Measurements from ENCODE around the gene BSG.

The BSG gene

DNA sequence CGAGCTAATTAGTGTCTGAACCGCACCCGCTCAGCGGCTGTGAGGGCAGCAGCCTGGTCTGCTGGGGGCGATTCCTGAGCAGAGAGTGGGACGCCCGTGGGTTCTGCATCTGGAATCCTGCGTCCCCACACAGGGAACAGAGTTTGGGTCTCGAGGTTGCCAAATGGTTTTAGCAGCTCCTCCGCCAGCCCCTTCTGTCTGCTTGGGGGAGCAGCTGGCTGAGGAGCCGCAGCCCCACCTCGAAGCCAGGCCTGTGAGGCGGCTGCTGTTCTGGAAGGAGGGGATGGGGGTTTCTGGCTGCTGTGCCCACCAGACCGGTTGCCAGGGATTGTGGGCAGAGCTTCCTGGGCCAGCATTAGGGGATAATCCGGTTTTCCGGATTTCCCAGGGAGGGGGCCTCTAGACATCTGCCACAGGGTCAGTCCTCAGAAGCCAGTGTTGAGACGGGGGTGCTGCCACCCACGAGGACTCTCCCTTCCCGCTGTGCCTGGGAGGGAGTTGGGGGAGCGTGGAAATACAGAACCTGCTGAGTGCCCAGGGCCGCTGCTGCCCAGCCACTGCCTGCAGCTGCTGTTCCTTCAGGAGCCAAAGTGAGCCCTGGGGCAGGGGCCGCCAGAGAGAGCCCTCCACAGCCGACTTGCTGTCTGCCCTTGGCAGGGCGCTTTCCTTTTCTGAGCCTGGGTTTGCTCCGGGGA, 38.9 kb upstream of the BSG start:
- FAIRE-seq (no peak), DNase-seq (ENCODE audit: insufficient read length) (no peak)
- TF ChIP-seq TAF1 (IDR thresholded peaks at IDR 0.05; ENCODE audit: borderline replicate concordance, low read depth, low read length) (no peak), POLR2A (IDR thresholded peaks at IDR 0.05; ENCODE audit: low read depth, low read length) (no peak), POLR2AphosphoS5 (IDR thresholded peaks at IDR 0.05; ENCODE audit: low read depth, low read length) (no peak)

DNA sequence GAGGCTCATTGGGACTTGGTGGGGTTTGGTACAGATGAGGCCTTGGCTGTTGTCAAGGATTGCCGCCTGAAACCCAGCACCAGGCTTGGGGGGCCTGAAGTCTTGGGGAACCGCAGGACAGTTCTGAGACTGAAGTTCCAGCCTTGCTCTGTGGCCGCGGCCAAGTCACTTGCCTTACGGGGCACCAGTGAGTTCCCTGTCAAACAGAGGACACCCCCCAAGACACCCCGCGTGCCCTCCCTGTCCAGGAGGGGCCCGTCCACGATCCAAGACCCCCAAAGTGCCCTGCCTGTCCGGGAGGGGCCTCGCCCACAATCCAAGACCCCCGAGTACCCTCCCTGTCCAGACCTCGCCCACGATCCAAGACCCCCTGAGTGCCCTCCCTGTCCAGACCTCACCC, 38.3 kb upstream of the BSG start:
- FAIRE-seq (no peak), DNase-seq (ENCODE audit: insufficient read length) (no peak)
- TF ChIP-seq TAF1 (IDR thresholded peaks at IDR 0.05; ENCODE audit: borderline replicate concordance, low read depth, low read length) (no peak), POLR2AphosphoS5 (IDR thresholded peaks at IDR 0.05; ENCODE audit: low read depth, low read length) (no peak)

DNA sequence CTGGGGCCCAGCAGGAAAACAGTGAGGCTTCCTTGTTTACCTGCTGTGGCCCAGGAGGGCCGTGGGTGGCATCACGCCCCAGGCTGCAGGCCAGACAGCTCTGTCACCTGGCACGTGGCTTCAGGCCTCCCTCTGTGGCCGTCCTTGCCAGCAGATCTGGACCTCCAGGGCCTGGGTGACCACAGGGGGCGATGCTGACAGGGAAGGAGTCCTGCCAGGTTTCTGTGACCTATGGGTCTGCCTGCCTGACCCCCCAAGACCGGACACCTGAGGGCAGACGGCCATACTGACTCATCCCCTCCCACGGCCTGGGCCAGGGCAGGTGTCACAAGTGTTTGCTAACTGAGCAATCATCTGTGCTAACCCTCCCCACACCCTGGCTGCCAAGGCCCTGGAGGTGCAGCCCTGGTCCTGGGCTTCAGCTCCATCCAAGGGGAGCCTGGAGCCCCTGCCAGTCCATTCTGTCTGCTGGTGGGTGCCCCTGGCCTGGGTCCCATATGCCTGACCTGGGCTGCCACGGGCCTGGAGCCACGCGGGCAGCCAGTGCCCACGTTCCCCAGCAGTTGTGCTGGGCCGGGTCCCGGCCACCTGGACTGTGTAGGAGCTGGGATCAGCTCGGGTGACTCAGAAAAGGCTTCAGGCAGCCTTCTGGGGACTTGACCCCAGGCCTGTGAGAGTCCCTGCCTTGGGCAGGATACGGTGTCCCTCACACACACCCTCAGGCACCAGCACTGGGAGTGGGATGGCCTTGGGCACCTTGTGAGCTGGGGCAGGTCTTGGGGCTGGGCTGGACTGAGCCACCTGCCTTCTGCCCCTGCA, 37.2 kb upstream of the BSG start:
- TF ChIP-seq POLR2A (IDR thresholded peaks at IDR 0.05; ENCODE audit: low read depth, low read length) (no peak), POLR2AphosphoS5 (IDR thresholded peaks at IDR 0.05; ENCODE audit: low read depth, low read length) (no peak)
- DNase-seq (ENCODE audit: insufficient read length) (no peak), FAIRE-seq (no peak)

DNA sequence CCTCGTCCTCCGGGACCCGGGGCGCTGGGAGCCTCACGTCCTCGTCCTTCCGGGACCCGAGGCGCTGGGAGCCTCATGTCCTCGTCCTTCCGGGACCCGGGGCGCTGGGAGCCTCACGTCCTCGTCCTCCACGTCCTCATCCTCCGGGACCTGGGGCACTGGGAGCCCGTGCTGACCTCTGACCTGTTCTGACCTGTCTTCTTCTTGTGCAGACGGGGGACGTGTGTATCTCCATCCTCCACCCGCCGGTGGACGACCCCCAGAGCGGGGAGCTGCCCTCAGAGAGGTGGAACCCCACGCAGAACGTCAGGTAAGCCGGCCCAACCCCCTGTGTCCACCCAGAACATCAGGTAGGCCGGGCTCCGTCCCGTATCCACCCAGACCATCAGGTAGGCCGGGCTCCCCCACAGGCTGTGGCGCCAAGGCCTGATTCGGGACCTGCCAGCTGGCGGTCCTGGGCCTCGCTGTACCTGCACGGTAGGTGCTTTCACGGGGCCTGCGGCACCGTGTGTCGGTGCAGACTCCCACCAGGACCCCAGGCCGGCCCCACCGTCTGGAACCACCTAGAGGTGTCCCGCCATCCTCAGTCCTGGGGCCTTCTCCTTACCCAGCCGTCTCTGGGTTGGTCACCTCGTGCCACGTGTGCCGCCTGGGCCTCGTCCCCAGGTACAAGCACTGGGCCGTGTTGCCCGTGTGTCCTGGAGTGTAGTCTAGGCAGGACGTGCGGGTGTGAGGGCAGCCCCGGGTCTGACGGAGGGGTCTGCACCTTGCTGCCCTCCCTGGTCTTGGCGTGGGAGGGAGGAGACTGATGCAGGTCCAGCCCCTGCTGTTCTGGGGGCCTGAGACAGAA, 36.1 kb upstream of the BSG start:
- DNase-seq (ENCODE audit: insufficient read length) (no peak), FAIRE-seq (no peak)
- TF ChIP-seq POLR2A (IDR thresholded peaks at IDR 0.05; ENCODE audit: low read depth, low read length) (no peak), TAF1 (IDR thresholded peaks at IDR 0.05; ENCODE audit: borderline replicate concordance, low read depth, low read length) (no peak), POLR2AphosphoS5 (IDR thresholded peaks at IDR 0.05; ENCODE audit: low read depth, low read length) (no peak)

DNA sequence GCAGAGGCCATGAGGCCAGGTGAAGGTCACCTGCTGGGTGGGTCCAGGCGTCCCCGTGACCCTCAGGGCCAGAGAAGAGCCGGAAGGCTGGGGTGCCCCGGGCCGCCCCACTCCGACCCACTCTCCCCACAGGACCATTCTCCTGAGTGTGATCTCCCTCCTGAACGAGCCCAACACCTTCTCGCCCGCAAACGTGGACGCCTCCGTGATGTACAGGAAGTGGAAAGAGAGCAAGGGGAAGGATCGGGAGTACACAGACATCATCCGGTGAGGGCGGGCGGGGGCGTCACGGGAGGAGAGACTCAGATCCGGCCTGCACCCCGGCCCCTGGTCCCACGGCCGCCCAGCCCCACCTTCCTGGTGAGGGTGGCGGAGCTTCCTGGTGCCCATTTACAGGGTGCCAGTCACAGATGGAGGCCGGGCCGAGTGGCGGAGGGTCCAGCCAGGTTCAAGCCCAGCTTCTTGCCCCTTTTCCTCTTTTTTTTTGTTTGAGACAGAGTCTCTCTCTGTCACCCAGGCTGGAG, 35.5 kb upstream of the BSG start:
- DNase-seq (ENCODE audit: insufficient read length) (no peak), FAIRE-seq (no peak)
- no peak for TF ChIP-seq POLR2A (IDR thresholded peaks at IDR 0.05; ENCODE audit: low read depth, low read length)

DNA sequence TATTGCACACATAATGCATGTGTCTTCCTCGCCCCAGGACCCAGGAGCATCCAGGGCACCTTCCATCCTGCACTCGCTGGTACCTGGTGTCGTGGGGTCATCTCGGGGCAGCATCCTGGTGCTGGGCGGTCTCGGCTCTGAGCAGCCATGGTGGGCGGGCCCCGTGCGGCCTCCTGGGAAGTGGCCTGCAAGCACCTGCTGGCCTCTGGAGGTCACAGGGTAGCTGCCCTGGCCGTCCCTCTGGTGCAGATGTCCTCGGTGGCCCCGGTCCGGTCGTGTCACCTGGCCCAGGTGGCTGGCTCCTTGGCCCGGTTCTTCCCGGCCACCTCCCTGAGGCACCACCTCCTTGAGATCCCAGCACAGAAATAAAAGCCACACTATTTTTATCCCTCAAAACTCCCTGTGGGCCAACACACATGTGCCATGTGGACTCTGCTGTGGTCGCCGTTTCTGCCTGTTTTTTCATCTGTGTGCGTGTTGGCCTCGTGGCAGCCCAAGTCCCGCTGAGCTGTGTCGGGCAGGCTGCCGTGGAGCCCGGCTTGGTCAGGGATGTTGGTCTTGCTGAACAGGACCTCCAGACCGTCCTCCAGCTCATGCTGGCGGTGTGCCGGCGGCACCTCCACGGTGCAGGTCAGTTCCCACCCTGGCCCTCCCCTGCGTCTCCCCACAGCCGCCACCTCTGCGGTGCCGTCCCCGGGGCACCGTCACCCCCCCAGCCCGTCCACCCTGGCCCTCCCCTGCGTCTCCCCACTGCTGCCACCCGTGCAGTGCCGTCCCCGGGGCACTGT, 33.6 kb upstream of the BSG start:
- FAIRE-seq: no peak
- no peak for TF ChIP-seq POLR2AphosphoS5 (IDR thresholded peaks at IDR 0.05; ENCODE audit: low read depth, low read length)
- TF ChIP-seq TAF1 (IDR thresholded peaks at IDR 0.05; ENCODE audit: borderline replicate concordance, low read depth, low read length): no peak
- no peak for TF ChIP-seq POLR2A (IDR thresholded peaks at IDR 0.05; ENCODE audit: low read depth, low read length)
- no peak for DNase-seq (ENCODE audit: insufficient read length)

DNA sequence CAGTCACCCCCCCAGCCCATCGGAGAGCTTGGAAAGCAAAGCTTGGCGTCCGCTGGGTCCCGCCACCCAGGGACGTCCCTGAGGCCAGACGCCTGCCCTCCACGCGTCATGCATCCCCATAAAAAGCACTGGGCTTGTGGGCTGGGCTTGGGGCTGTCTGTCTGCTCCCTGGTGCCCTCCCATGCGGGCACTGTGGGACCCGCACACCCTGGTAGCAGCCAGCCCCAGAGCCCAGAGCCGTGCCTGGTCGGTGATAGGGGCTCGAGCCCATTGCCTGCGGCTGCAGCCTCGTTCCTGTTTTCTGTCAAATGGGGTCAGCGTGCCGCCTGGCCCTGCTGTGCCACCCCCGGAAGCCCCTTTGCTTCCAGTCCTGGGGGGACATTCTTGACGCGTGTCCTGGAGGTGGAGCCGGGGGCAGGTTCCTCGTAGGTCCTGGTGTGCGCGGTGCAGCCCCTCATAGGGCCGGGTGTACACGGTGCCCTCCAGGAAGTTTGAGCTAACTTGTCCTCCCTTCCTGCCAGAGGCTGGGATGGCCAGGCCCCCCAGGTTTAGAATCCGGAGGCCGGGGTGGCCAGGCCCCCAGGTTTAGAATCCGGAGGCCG, 32.9 kb upstream of the BSG start:
- DNase-seq (ENCODE audit: insufficient read length) (no peak), FAIRE-seq (no peak)
- TF ChIP-seq POLR2AphosphoS5 (IDR thresholded peaks at IDR 0.05; ENCODE audit: low read depth, low read length) (no peak), TAF1 (IDR thresholded peaks at IDR 0.05; ENCODE audit: borderline replicate concordance, low read depth, low read length) (no peak), POLR2A (IDR thresholded peaks at IDR 0.05; ENCODE audit: low read depth, low read length) (no peak)

DNA sequence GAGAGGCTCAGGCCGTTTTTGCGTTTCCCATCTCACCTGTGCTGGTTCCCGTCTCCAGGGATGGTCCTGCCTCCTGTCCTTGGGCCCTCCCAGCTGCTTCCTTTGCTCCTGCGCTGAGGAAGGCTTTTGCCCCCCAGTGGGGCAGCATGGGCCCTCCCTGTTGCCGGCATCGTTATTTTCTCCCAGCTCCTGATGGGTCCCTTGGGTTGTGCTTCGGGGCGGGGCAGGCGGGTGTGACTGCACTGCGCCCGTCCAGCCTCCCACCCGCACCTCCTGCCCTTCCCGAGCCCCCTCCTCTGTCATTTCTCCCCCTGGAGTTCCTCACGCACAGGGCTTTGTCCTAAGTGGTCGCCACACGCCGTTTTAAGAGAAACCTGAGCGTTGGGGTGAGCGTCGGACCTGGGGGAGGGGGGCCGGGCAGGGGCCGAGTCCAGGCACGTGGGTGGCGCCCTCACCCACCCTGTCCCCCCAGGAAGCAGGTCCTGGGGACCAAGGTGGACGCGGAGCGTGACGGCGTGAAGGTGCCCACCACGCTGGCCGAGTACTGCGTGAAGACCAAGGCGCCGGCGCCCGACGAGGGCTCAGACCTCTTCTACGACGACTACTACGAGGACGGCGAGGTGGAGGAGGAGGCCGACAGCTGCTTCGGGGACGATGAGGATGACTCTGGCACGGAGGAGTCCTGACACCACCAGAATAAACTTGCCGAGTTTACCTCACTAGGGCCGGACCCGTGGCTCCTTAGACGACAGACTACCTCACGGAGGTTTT, 31.3 kb upstream of the BSG start:
- no peak for TF ChIP-seq TAF1 (IDR thresholded peaks at IDR 0.05; ENCODE audit: borderline replicate concordance, low read depth, low read length)
- no peak for TF ChIP-seq POLR2A (IDR thresholded peaks at IDR 0.05; ENCODE audit: low read depth, low read length)
- no peak for TF ChIP-seq POLR2AphosphoS5 (IDR thresholded peaks at IDR 0.05; ENCODE audit: low read depth, low read length)
- DNase-seq (ENCODE audit: insufficient read length) (no peak), FAIRE-seq (no peak)

DNA sequence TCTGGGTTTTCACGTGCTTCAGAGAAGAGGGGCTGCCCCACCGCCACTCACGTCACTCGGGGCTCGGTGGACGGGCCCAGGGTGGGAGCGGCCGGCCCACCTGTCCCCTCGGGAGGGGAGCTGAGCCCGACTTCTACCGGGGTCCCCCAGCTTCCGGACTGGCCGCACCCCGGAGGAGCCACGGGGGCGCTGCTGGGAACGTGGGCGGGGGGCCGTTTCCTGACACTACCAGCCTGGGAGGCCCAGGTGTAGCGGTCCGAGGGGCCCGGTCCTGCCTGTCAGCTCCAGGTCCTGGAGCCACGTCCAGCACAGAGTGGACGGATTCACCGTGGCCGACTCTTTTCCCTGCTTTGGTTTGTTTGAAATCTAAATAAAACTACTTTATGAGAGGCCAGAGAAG, 30.7 kb upstream of the BSG start:
- TF ChIP-seq POLR2AphosphoS5 (IDR thresholded peaks at IDR 0.05; ENCODE audit: low read depth, low read length) (no peak), POLR2A (IDR thresholded peaks at IDR 0.05; ENCODE audit: low read depth, low read length) (no peak), TAF1 (IDR thresholded peaks at IDR 0.05; ENCODE audit: borderline replicate concordance, low read depth, low read length) (no peak)
- no peak for FAIRE-seq
- DNase-seq (ENCODE audit: insufficient read length): no peak
